Measurements from ENCODE around the gene KCNQ5.
"Not testable (repeated sequence)": the region's sequence is repeated elsewhere in the genome, so short reads cannot be mapped to it uniquely, and the experiment has no call there.

The KCNQ5 gene

DNA sequence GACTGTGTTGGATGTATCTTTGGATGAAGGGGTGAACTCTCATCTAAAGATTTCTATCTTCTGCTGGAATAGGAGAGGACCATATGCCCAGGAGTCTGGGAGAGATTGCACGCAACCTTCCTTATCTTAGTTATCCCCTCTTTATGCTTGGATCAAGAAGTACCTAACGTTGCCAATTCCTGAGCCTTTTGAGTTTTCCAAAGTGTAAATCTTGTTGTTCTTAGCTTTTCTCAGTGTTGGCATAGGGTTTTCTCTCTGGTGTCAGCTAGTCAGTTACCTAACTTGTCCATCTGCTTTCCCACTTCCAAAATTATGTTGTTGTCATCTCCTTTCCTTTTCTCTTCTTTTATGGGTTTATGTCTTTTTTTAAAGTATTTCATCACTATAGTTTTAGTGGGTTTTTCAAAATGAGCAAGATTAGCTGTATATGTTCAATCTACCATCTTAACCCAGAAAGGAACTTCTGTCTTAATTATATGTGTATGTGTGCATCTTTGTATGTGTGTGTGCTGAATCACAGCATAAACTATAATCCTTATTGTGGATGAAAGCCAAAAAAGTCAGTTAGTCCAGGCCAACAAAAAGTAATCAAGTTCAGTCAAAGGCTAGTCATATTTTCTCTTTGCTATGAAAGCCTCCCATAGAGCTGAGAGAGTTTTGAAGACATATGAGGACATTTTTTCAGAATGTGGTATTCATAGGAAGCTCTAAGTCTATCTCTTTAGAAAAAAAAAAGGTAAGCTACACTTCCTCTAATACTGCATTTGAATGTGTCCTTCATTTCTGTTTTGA, 531.3 kb downstream of the KCNQ5 start:
- Mint-ChIP-seq H3K4me1 (peaks cover 15% of the 10 kb centered on the region), H3K4me3 (no peak overlapping the region), H3K9me3 (peaks cover 9% of the 10 kb centered on the region), H3K27me3 (no peaks in the 10 kb centered on the region), H3K36me3 (peaks cover 37% of the 10 kb centered on the region), H3K27ac (no peak overlapping the region)
- no peak for ATAC-seq

- no peak for ATAC-seq
- H3K4me3 Mint-ChIP-seq = no peak overlapping the region
- peaks cover 4% of the 10 kb centered on the region for H3K4me1 Mint-ChIP-seq
- H3K9me3 Mint-ChIP-seq = peaks cover 9% of the 10 kb centered on the region
- no peaks in the 10 kb centered on the region for H3K27me3 Mint-ChIP-seq
- H3K27ac Mint-ChIP-seq = no peak overlapping the region
- peaks cover 26% of the 10 kb centered on the region for H3K36me3 Mint-ChIP-seq
These were observed 535.2 kb downstream of the KCNQ5 start for GRCh38 chr6:73156793-73157767.

GRCh38 chr6:73157870-73158269, 536.0 kb downstream of the KCNQ5 start:
- H3K27me3 Mint-ChIP-seq = no peaks in the 10 kb centered on the region
- peaks cover 26% of the 10 kb centered on the region for H3K36me3 Mint-ChIP-seq
- no peak for ATAC-seq
- H3K9me3 Mint-ChIP-seq = peaks cover 9% of the 10 kb centered on the region
- H3K4me3 Mint-ChIP-seq = no peak overlapping the region
- no peaks in the 10 kb centered on the region for H3K4me1 Mint-ChIP-seq
- no peak overlapping the region for H3K27ac Mint-ChIP-seq

DNA sequence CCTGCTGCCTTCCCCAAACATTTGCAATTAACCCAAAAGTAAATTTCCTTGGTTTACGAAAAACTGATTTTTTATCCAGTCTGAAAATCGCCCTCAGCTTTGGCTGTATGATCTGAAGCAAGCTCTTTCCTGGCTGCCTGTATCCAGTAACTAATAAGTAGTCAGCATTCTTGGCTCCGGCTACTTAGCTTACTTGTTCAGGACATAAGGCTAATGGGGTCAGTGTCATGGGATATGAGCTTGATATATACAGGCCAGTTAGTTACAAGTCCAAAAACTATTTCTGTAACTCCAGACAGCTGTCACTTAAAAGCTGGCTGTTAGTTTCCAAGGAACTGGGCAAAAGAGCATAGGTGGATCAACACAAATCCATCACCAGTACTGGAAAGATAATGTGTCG, 547.2 kb downstream of the KCNQ5 start:
- Mint-ChIP-seq H3K4me1 (no peaks in the 10 kb centered on the region), H3K27me3 (no peaks in the 10 kb centered on the region), H3K36me3 (peaks cover 7% of the 10 kb centered on the region), H3K4me3 (no peak overlapping the region), H3K27ac (no peak overlapping the region), H3K9me3 (no peaks in the 10 kb centered on the region)
- no peak for ATAC-seq

GRCh38 chr6:73169633-73170032, 547.8 kb downstream of the KCNQ5 start:
- Mint-ChIP-seq H3K36me3 (peaks cover 7% of the 10 kb centered on the region), H3K27ac (no peak overlapping the region), H3K4me3 (no peak overlapping the region), H3K4me1 (no peaks in the 10 kb centered on the region), H3K9me3 (no peaks in the 10 kb centered on the region), H3K27me3 (no peaks in the 10 kb centered on the region)
- ATAC-seq = no peak

- H3K27ac Mint-ChIP-seq = no peak overlapping the region
- H3K27me3 Mint-ChIP-seq = no peaks in the 10 kb centered on the region
- H3K4me3 Mint-ChIP-seq = no peak overlapping the region
- H3K36me3 Mint-ChIP-seq = no peaks in the 10 kb centered on the region
- H3K9me3 Mint-ChIP-seq = no peaks in the 10 kb centered on the region
- no peak for ATAC-seq
- H3K4me1 Mint-ChIP-seq = no peaks in the 10 kb centered on the region
These were observed 552.8 kb downstream of the KCNQ5 start for GRCh38 chr6:73174646-73175045.

DNA sequence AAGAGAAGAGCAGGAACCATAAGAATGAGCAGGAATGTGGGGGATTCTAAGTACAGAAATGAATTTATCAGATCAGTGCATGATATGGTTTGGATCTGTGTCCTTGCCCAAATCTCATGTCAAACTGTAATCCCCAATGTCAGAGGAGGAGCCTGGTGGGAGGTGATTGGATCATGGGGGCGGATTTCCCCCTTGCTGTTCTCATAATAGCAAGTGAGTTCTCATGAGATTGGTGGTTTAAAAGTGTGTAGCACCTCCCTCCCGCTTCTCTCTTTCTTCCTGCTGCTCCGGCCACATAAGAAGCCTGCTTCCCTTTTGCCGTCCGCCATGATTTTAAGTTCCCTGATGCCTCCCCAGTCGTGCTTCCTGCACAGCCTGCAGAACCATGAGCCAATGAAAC, 554.2 kb downstream of the KCNQ5 start:
- H3K27me3 Mint-ChIP-seq = no peaks in the 10 kb centered on the region
- H3K4me3 Mint-ChIP-seq = no peak overlapping the region
- peaks cover 10% of the 10 kb centered on the region for H3K4me1 Mint-ChIP-seq
- no peaks in the 10 kb centered on the region for H3K36me3 Mint-ChIP-seq
- no peaks in the 10 kb centered on the region for H3K9me3 Mint-ChIP-seq
- no peak overlapping the region for H3K27ac Mint-ChIP-seq
- no peak for ATAC-seq

DNA sequence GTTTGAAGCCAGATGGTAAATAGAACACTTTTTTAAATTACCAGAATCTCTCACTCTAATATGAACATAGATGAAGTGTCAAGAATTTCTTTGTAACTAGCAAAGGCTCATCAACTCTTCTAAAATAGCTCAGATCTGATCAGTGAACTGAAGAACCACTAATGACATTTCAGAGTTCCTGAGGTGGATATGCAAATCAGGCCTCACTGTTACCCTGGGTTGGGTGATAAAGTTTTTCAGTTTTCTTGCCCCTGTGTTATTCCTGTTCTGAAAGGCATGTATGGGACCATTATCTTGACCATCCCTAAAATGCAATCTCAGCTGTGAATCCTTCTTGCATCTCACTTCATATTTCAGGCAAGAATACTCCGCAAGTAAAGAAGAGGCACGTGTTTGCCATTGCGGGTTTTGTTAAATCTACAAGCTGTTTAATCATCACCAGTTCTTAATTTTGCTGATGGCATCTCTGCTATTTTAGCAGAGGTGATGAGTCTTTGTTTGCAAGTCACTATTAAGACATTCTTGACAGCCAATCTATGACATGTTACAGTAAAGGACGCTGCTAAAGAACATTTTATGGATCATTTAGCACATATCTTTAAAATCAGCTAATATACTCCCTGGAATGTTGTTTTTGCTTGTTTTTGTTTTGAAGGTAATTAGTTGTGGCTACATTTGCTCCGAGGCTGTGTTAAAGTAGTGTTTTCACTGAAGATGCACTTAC, 555.5 kb downstream of the KCNQ5 start:
- ATAC-seq = peak; percentile 81
- Mint-ChIP-seq H3K27ac (no peak overlapping the region), H3K36me3 (no peaks in the 10 kb centered on the region), H3K27me3 (no peaks in the 10 kb centered on the region), H3K4me3 (no peak overlapping the region), H3K4me1 (peaks cover 11% of the 10 kb centered on the region), H3K9me3 (no peaks in the 10 kb centered on the region)

GRCh38 chr6:73180076-73180738, 558.3 kb downstream of the KCNQ5 start:
- H3K27ac Mint-ChIP-seq = peak overlapping the region; percentile 51

GRCh38 chr6:73180763-73181619, 559.1 kb downstream of the KCNQ5 start:
- peak overlapping the region; percentile 72 for H3K4me3 Mint-ChIP-seq
- no peaks in the 10 kb centered on the region for H3K36me3 Mint-ChIP-seq

More at GRCh38 chr6:73180076-73180738, 558.3 kb downstream of the KCNQ5 start:
- Mint-ChIP-seq H3K36me3 (no peaks in the 10 kb centered on the region), H3K4me3 (no peak overlapping the region), H3K4me1 (peaks cover 11% of the 10 kb centered on the region), H3K9me3 (no peaks in the 10 kb centered on the region), H3K27me3 (no peaks in the 10 kb centered on the region)
- no peak for ATAC-seq

DNA sequence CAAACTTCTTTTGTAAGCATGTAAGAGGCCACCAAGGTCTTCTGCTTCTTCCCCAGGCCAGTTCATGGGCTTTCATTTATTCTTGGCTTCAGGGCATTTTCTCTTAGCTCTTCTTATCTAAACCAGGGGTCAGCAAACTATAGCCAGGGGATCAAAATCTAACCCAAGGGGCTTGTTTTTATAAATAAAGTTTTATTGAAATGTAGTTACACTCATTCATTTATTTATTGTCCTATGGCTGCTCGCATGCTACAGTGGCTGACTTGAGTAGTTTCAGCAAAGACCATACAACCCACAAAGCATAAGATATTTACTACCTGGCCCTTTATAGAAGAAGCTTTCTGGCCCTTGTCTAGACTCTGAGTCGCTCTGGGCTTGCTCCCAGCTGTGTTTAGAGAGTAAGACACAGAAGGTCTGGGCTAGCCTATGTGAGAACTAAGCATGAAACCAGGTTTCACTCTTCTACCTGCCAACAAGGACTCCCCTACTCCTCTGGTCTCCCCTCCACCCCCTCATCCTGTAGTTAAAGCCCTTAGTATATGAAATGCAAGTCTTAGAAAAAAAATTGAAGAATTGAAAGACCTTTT, 560.2 kb downstream of the KCNQ5 start:
- ATAC-seq = no peak
- H3K9me3 Mint-ChIP-seq = no peaks in the 10 kb centered on the region
- H3K27me3 Mint-ChIP-seq = no peaks in the 10 kb centered on the region
- peaks cover 11% of the 10 kb centered on the region for H3K4me1 Mint-ChIP-seq
- H3K36me3 Mint-ChIP-seq = no peaks in the 10 kb centered on the region
- no peak overlapping the region for H3K4me3 Mint-ChIP-seq
- no peak overlapping the region for H3K27ac Mint-ChIP-seq

More at GRCh38 chr6:73180763-73181619, 559.1 kb downstream of the KCNQ5 start:
- peak; percentile 83 for ATAC-seq
- Mint-ChIP-seq H3K9me3 (no peaks in the 10 kb centered on the region), H3K27ac (peak overlapping the region; percentile 51), H3K4me1 (peaks cover 11% of the 10 kb centered on the region), H3K27me3 (no peaks in the 10 kb centered on the region)

- not testable (repeated sequence) for H3K27me3 Mint-ChIP-seq, H3K4me1 Mint-ChIP-seq, ATAC-seq, H3K9me3 Mint-ChIP-seq, H3K4me3 Mint-ChIP-seq, H3K27ac Mint-ChIP-seq
- H3K36me3 Mint-ChIP-seq = peaks cover 17% of the 10 kb centered on the region
These were observed 571.4 kb downstream of the KCNQ5 start for GRCh38 chr6:73193302-73193701.

DNA sequence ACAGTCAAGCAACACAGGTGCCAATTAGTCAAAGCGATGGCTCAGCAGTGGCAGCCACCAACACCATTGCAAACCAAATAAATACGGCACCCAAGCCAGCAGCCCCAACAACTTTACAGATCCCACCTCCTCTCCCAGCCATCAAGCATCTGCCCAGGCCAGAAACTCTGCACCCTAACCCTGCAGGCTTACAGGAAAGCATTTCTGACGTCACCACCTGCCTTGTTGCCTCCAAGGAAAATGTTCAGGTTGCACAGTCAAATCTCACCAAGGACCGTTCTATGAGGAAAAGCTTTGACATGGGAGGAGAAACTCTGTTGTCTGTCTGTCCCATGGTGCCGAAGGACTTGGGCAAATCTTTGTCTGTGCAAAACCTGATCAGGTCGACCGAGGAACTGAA, 572.9 kb downstream of the KCNQ5 start:
- no peak overlapping the region for H3K27ac Mint-ChIP-seq
- H3K36me3 Mint-ChIP-seq = peaks cover 17% of the 10 kb centered on the region
- no peaks in the 10 kb centered on the region for H3K27me3 Mint-ChIP-seq
- no peaks in the 10 kb centered on the region for H3K4me1 Mint-ChIP-seq
- no peak for ATAC-seq
- no peaks in the 10 kb centered on the region for H3K9me3 Mint-ChIP-seq
- no peak overlapping the region for H3K4me3 Mint-ChIP-seq

DNA sequence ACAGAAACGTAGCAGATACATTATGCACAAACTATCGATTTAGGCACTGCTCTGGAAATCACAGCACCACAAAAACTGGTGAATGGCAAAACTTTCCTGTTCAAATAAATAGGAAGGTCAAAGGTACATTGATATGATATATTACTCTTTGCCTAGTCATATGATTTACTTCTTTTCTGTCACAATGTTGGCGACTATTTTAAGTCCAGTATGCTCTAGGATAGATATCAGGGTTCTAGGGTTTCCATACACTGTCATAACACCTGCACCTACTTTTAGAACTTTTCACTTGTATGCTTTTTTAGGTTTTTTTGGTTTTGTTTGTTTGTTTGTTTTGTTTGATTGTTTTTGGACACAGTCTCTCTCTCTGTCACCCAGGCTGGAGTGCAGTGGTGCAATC, 578.4 kb downstream of the KCNQ5 start:
- Mint-ChIP-seq H3K27ac (no peak overlapping the region), H3K36me3 (peaks cover 5% of the 10 kb centered on the region), H3K27me3 (no peaks in the 10 kb centered on the region), H3K4me1 (no peaks in the 10 kb centered on the region), H3K9me3 (no peaks in the 10 kb centered on the region), H3K4me3 (no peak overlapping the region)
- no peak for ATAC-seq

Measured in stimulated activated memory B cell treated with anti-CD40 and anti-IgM and Interleukin-4, amounts not matched to agents 10 μg/mL and 1 μg/mL and 100 μg/mL, for 72 hours (primary cell).